Common myeloid progenitor, CD34-positive (primary cell): Measurements from ENCODE around the gene GPR146.

ENCODE experiments used
- CTCF ChIA-PET: fragments of 350-600 bp; sonication (Branson Sonifier 250); formaldehyde crosslinking; loops from one replicate; lab custom pipeline; 2021; ENCODE audit warnings: antibody characterized with exemption; lab: Charles Lee
- POLR2A ChIA-PET: fragments of 350-600 bp; sonication (Branson Sonifier 250); formaldehyde crosslinking; loops from one replicate; lab custom pipeline; 2021; ENCODE audit warnings: antibody characterized with exemption; lab: Charles Lee
- DNase-seq, 3 donors: peaks; one replicate each; pipeline versions ENCODE4 v3.0.0 to v3.0.0-alpha.2; 2013
- H3K27ac ChIP-seq, 2 experiments: 1 replicate in 1 of 2; 2 replicates in 1 of 2; pipeline ENCODE4 v1.7.0; 2013; ENCODE audit warnings: inconsistent platforms in 2 of 2, low read length in 2 of 2, mild to moderate bottlenecking in 2 of 2, low read depth in 1 of 2, moderate library complexity in 1 of 2; ENCODE audit not compliant: severe bottlenecking in 2 of 2, insufficient read depth in 1 of 2, poor library complexity in 1 of 2
- H3K27me3 ChIP-seq, 5 experiments: replicated peaks in 2 of 5; 1 replicate in 3 of 5; 2 replicates in 2 of 5; pipeline versions ENCODE4 v1.6.1 to v1.7.0; 2013; ENCODE audit warnings: low read length in 4 of 5, mild to moderate bottlenecking in 2 of 5, moderate library complexity in 2 of 5, inconsistent platforms in 1 of 5; ENCODE audit not compliant: insufficient read depth in 5 of 5, control insufficient read depth in 4 of 5
- H3K36me3 ChIP-seq, 4 experiments: 1 replicate in 2 of 4; 2 replicates in 2 of 4; pipeline versions ENCODE4 v1.6.1 to v1.7.0; 2013; ENCODE audit warnings: low read length in 3 of 4, control low read depth in 1 of 4, mild to moderate bottlenecking in 1 of 4; ENCODE audit not compliant: control insufficient read depth in 4 of 4, insufficient read depth in 4 of 4
- H3K4me1 ChIP-seq, 4 experiments: 1 replicate in 3 of 4; 2 replicates in 1 of 4; pipeline versions ENCODE4 v1.6.1 to v1.7.1; 2013; ENCODE audit warnings: low read length in 3 of 4, mild to moderate bottlenecking in 3 of 4, control low read depth in 1 of 4, inconsistent platforms in 1 of 4, moderate library complexity in 1 of 4; ENCODE audit not compliant: control insufficient read depth in 4 of 4, insufficient read depth in 4 of 4; ENCODE audit errors: control extremely low read depth in 1 of 4
- H3K4me3 ChIP-seq, 7 experiments: 1 replicate in 4 of 7; 2 replicates in 3 of 7; pipeline versions ENCODE4 v1.5.1 to v1.7.0; 2013; ENCODE audit warnings: mild to moderate bottlenecking in 7 of 7, low read length in 6 of 7, moderate library complexity in 6 of 7, inconsistent platforms in 2 of 7, low read depth in 2 of 7, control low read depth in 1 of 7; ENCODE audit not compliant: insufficient read depth in 4 of 7, control insufficient read depth in 1 of 7; ENCODE audit errors: extremely low read depth in 1 of 7
- H3K9me3 ChIP-seq, 5 experiments: 1 replicate in 4 of 5; 2 replicates in 1 of 5; pipeline versions ENCODE4 v1.6.1 to v1.7.1; 2013; ENCODE audit warnings: low read length in 4 of 5, mild to moderate bottlenecking in 2 of 5, inconsistent platforms in 1 of 5, low read depth in 1 of 5, moderate library complexity in 1 of 5; ENCODE audit not compliant: control insufficient read depth in 4 of 5, insufficient read depth in 2 of 5; ENCODE audit errors: control extremely low read depth in 1 of 5
- WGBS: methylation state at CpG from one replicate; pipeline ENCODE4 v1.1.5; 2013; ENCODE audit not compliant: insufficient coverage; 5-methylcytosine and 5-hydroxymethylcytosine counted together

Gene GPR146

GRCh38 chr7:1103009-1103788 is 58.9 kb downstream of the GPR146 start:
- no peak for DNase-seq
- ChIA-PET CTCF (interaction anchor here (0.8 to 1.8 kb wide), 3 partner anchors 9 to 110 kb away, joined by 3 to 4 read pairs (median 3); no protein-coding TSS in a partner anchor), POLR2A (no interaction called here)

DNA sequence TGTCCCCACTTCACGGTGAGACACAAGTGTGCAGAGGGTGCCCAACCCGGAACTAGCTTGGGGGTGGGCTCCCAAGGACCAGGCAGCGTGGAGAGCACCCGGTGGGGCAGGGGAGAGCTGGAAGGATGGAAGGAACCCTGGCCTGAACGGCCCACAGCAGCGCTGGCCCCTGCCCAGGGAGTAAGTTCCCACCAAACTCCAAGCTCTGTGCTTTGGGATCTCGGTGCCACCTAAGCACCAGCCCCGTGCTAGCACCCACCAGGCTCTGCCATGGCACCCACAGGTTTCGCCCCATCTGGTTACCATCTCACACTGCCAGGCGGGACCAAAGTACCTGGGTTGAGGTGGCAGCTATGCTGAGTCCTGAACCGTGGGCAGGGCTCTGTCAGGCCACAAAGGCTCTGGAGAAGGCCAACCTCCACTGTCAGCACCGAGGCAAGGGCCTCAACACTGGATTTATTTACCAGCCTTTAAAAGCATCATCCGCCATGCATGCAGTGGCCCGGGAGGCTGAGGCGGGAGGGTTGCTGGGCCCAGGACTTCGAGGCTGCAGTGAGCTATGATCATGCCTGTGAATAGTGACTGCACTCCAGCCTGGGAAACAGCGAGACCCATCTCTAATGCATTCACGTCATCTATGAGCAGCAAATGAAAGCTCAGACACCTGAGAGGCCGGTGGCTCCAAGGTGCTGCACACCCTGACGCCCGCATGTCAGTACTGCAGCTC is 59.6 kb downstream of the GPR146 start:
- Histone ChIP-seq H3K27me3 (no peaks in the 10 kb centered on the region), H3K4me1 (peaks cover 0 to 4% (median 0%) of the 10 kb centered on the region in 4 experiments), H3K4me3 (no peak overlapping the region), H3K27ac (no peak overlapping the region), H3K9me3 (no peaks in the 10 kb centered on the region), H3K36me3 (peaks cover 0 to 6% (median 2%) of the 10 kb centered on the region in 4 experiments)
- WGBS: 95% methylated on average over 20 of the region's 21 CpGs
- ChIA-PET POLR2A (no interaction called here), CTCF (interaction anchor here (1.8 kb wide), 1 partner anchor 111 kb away, joined by 4 read pairs; no protein-coding TSS in a partner anchor)
- no peak for DNase-seq

More at GRCh38 chr7:1103009-1103788, 58.9 kb downstream of the GPR146 start:
- Histone ChIP-seq H3K27me3 (no peaks in the 10 kb centered on the region), H3K4me3 (no peak overlapping the region), H3K36me3 (peaks cover 0 to 6% (median 4%) of the 10 kb centered on the region in 4 experiments), H3K4me1 (peaks cover 0 to 4% (median 0%) of the 10 kb centered on the region in 4 experiments), H3K27ac (no peak overlapping the region), H3K9me3 (peaks cover 0 to 1% (median 0%) of the 10 kb centered on the region in 5 experiments)
- 92% methylated on average over 28 of the region's 34 CpGs for WGBS

DNA sequence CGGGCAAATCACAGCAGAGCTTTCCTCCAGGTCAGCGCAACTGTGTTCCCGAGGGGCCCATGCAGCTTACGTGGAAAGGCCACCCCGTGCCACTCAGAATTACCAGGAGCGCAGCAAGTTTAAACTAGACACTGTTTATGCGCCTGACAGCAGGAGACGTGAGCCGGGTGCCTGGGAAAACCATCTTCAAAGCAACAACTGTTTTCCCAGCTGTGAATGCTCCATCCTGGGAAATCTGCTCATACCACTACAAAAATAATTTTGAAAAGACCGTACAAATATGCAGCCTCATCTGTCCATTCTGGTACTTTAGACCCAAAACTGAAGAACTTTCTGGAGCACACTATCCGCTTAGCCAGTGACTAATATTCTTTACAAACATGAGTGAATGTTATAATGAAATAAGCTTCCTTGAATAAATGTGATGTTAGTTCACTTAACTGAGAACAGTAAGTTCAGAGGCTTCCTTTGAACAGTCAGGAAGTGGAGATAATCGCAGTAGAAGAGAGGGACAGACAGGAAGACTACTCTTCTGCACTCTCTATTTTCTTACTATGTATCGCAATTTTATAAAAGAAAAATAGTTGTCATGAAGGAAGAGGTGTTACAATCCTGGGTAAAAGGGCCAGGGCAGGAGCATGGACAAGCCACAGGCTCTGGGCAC is 60.3 kb downstream of the GPR146 start:
- no peak for DNase-seq
- no peaks in the 10 kb centered on the region for H3K27me3 ChIP-seq
- peaks cover 0 to 6% (median 2%) of the 10 kb centered on the region in 4 experiments for H3K36me3 ChIP-seq
- H3K27ac ChIP-seq: no peak overlapping the region
- H3K9me3 ChIP-seq: no peaks in the 10 kb centered on the region
- WGBS: 93% methylated on average over 9 of the region's 13 CpGs
- peaks cover 0 to 4% (median 0%) of the 10 kb centered on the region in 4 experiments for H3K4me1 ChIP-seq
- H3K4me3 ChIP-seq: no peak overlapping the region
- ChIA-PET CTCF (interaction anchor here (1.8 kb wide), 1 partner anchor 112 kb away, joined by 4 read pairs; no protein-coding TSS in a partner anchor), POLR2A (no interaction called here)

GRCh38 chr7:1105189-1105588 is 60.8 kb downstream of the GPR146 start:
- ChIA-PET POLR2A (no interaction called here), CTCF (no interaction called here)
- WGBS: 99% methylated on average over 11 of the region's 11 CpGs
- Histone ChIP-seq H3K27me3 (no peaks in the 10 kb centered on the region), H3K36me3 (peaks cover 0 to 6% (median under 1%) of the 10 kb centered on the region in 4 experiments), H3K4me3 (no peak overlapping the region), H3K9me3 (no peaks in the 10 kb centered on the region), H3K4me1 (peaks cover 0 to 2% (median 0%) of the 10 kb centered on the region in 4 experiments), H3K27ac (no peak overlapping the region)
- DNase-seq: no peak

DNA sequence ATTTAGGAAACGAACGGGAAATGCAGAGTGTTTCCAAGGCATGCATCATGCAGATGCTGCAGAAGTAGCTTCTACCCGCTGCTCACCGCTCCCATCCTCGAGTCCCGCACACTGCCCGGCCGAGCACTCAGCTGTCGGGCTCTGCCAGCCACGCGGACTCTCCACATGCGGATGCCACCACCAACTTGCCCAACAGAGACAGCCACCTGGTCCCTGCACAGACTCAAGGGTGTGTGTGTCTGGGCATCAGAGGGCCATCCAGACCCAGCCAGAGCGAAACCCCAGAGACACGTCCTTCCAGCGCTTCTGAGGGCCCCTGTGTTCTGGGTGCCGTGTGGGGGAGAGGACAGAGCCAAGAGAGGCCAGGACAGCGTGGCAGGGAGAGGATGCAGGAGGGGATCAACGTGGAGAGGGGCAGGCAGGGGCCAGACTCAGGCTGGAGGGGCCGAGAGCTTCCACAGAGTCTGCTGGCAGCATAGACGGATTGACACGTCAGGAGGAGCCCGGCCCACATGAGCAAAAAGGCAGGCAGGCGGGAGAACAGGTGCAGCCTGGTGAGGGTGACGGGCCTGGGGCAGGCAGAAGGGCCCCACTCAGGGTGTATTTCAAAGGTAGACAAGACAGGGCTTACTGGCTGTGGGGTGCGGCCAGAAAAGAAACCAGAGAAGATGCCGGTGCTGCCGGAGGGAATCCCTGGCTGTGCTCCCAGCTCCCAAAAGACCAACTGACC is 61.9 kb downstream of the GPR146 start:
- Histone ChIP-seq H3K4me1 (peaks cover 0 to 2% (median 0%) of the 10 kb centered on the region in 4 experiments), H3K27me3 (no peaks in the 10 kb centered on the region), H3K27ac (no peak overlapping the region), H3K9me3 (no peaks in the 10 kb centered on the region), H3K36me3 (peaks cover 0 to 4% (median 0%) of the 10 kb centered on the region in 4 experiments), H3K4me3 (no peak overlapping the region)
- WGBS: 97% methylated on average over 26 of the region's 27 CpGs
- DNase-seq: no peak
- ChIA-PET CTCF (interaction anchor here (1.6 to 1.8 kb wide), 2 partner anchors 21 to 69 kb away, joined by 4 read pairs; no protein-coding TSS in a partner anchor), POLR2A (no interaction called here)

- H3K27ac ChIP-seq: no peak overlapping the region
- H3K27me3 ChIP-seq: no peaks in the 10 kb centered on the region
- ChIA-PET CTCF (interaction anchor here (1.6 to 1.8 kb wide), 2 partner anchors 21 to 68 kb away, joined by 4 read pairs; no protein-coding TSS in a partner anchor), POLR2A (no interaction called here)
- WGBS: 83% methylated on average over 16 of the region's 20 CpGs
- H3K9me3 ChIP-seq: no peaks in the 10 kb centered on the region
- H3K4me1 ChIP-seq: peaks cover 0 to 2% (median 0%) of the 10 kb centered on the region in 4 experiments
- H3K4me3 ChIP-seq: no peak overlapping the region
- no peak for DNase-seq
- peaks cover 0 to 4% (median 0%) of the 10 kb centered on the region in 4 experiments for H3K36me3 ChIP-seq
These were observed 62.6 kb downstream of the GPR146 start for GRCh38 chr7:1106793-1107421.
